GM12892 (cell line): ENCODE measurements around the gene CD3E.

Experiments used
- POLR2A ChIP-seq: IDR thresholded peaks from 2 replicates; pipeline ENCODE4 v1.6.1; 2011; ENCODE audit warnings: low read depth, low read length, control low read depth
- POLR2AphosphoS5 ChIP-seq: IDR thresholded peaks from 2 replicates; pipeline ENCODE4 v1.6.1; 2011; ENCODE audit warnings: low read depth, low read length, control low read depth

GRCh38 chr11:118339281-118339961 lies 34.9 kb downstream of the CD3E start:
- TF ChIP-seq POLR2A = no peak
- no peak for TF ChIP-seq POLR2AphosphoS5
